AG08396 (cell line): ENCODE data around the gene MMP7.

Source experiments
- DNase-seq: peaks from one replicate; pipeline ENCODE4 v3.0.0; 2012; ENCODE audit warnings: low spot score, mixed read lengths

The MMP7 gene

GRCh38 chr11:102495161-102496042, 35.1 kb downstream of the MMP7 start:
- peak; percentile 58 for DNase-seq

- no peak for DNase-seq
Measured at GRCh38 chr11:102494216-102494615, 36.3 kb downstream of the MMP7 start.

GRCh38 chr11:102493524-102493923, 37.0 kb downstream of the MMP7 start:
- no peak for DNase-seq

- DNase-seq: no peak
Measured at GRCh38 chr11:102491969-102492368, 38.6 kb downstream of the MMP7 start.

GRCh38 chr11:102489186-102490145, 41.1 kb downstream of the MMP7 start:
- no peak for DNase-seq

GRCh38 chr11:102488208-102488607, 42.3 kb downstream of the MMP7 start:
- no peak for DNase-seq

GRCh38 chr11:102487214-102487613, 43.3 kb downstream of the MMP7 start:
- DNase-seq: no peak

GRCh38 chr11:102486584-102486983, 44.0 kb downstream of the MMP7 start:
- DNase-seq: no peak

- DNase-seq: no peak
Measured at GRCh38 chr11:102485095-102485722, 45.3 kb downstream of the MMP7 start.

GRCh38 chr11:102482433-102482832, 48.1 kb downstream of the MMP7 start:
- no peak for DNase-seq

GRCh38 chr11:102479733-102480132, 50.8 kb downstream of the MMP7 start:
- DNase-seq: no peak

GRCh38 chr11:102478673-102479299, 51.8 kb downstream of the MMP7 start:
- no peak for DNase-seq

- no peak for DNase-seq
Measured at GRCh38 chr11:102476812-102477211, 53.7 kb downstream of the MMP7 start.

GRCh38 chr11:102476069-102476468, 54.5 kb downstream of the MMP7 start:
- DNase-seq: no peak

GRCh38 chr11:102473543-102473942, 57.0 kb downstream of the MMP7 start:
- no peak for DNase-seq

GRCh38 chr11:102472127-102472526, 58.4 kb downstream of the MMP7 start:
- no peak for DNase-seq

- no peak for DNase-seq
Measured at GRCh38 chr11:102471474-102471873, 59.1 kb downstream of the MMP7 start.
